ENCODE data around the gene PLEKHA3.
"Not testable (repeated sequence)": the region's sequence is repeated elsewhere in the genome, so short reads cannot be mapped to it uniquely, and the experiment has no call there.

PLEKHA3 gene

DNA sequence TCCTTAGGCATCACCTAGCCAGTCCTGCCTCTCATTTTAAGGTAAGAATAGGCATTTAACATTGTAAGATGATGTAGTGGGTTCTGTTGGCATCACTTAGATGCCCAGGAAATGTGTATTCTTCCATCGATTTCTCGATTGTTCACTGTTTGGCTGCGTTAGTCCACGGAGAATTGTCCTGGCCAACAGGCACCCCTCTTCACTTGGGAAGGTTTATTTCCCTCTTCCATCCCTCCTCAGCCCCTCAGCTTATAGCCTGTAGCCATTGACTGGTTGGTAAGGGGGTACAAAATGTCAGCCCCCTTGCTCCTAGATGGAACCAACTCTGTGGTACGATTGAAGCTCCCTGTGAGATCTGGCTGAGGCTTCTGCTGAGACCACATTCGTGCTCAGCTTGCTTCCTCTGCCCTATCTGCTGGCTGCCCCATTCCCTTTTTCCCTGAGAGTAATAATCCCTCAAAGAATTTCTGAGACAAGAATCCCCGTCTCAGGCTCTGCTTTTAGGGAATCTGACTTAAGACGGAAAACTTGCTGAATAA is 43.4 kb downstream of the PLEKHA3 start:
- DNase-seq (ENCODE audit: low read depth in 2 of 2) = no peak

DNA sequence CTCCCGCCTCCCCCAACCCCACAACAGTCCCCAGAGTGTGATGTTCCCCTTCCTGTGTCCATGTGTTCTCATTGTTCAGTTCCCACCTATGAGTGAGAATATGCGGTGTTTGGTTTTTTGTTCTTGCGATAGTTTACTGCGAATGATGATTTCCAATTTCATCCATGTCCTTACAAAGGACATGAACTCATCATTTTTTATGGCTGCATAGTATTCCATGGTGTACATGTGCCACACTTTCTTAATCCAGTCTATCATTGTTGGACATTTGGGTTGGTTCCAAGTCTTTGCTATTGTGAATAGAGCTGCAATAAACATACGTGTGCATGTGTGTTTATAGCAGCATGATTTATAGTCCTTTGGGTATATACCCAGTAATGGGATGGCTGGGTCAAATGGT is 44.8 kb downstream of the PLEKHA3 start:
- not testable (repeated sequence) for DNase-seq (ENCODE audit: low read depth in 2 of 2)

DNA sequence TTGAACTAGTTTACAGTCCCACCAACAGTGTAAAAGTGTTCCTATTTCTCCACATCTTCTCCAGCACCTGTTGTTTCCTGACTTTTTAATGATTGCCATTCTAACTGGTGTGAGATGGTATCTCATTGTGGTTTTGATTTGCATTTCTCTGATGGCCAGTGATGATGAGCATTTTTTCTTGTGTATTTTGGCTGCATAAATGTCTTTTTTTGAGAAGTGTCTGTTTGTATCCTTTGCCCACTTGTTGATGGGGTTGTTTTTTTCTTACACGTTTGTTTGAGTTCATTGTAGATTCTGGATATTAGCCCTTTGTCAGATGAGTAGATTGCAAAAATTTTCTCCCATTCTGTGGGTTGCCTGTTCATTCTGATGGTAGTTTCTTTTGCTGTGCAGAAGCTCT is 45.2 kb downstream of the PLEKHA3 start:
- DNase-seq (ENCODE audit: low read depth in 2 of 2) = not testable (repeated sequence)

DNA sequence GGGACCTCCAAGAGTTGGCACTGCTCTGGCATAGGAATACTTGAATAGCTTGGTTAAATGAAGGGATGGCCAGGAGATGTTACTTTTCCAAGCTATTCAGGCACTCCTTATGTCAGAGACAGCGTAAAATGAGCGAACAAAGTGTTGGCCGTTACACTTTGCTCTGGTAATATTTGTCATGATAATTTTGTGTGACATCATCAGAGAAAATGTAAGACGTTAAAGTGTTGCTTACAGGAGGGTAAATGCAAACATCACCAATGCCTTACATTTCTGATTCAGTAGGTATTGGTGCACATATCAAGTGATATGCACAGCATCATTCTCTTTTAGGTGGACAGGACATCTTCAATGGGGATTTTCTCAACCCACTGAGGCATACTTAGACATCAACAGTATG is 46.0 kb downstream of the PLEKHA3 start:
- no peak for DNase-seq (ENCODE audit: low read depth in 2 of 2)

DNA sequence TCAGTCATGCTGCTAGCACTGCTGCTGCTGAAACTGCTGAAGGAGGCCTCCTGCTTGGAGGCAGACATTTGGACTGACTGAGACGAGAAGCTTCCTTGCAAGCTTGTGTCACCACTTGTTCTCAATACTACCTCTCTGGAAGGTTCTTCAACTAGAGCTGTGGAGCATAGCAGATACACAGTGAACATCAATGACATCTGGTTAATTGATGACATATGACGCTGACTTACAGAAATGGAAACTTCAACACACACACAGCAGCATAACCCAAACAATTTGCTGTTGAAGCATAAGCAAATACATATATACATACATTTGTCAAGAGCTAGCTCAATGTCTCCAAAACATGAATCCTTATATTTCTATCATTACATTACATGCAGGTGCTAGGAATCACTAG is 47.3 kb downstream of the PLEKHA3 start:
- no peak for DNase-seq (ENCODE audit: low read depth in 2 of 2)

DNA sequence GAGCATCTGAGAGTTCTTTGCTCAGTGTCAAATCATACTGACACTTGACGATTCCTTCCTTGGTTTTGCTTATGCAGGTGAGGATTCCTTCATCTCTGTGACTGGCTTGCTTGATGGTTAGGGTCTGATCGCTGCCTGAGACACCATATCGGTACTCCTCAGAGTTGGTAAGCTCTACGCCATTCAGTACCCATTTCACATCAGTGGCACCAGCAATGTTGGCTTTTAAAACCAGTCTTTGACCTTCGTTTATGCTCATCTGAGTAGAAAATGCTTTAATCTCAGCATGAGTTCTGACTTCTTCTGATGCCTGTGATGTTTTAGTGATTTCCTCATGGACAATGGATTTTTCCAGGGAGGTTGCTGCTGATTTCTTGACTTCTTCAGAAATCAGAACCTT is 48.4 kb downstream of the PLEKHA3 start:
- no peak for DNase-seq (ENCODE audit: low read depth in 2 of 2)

DNA sequence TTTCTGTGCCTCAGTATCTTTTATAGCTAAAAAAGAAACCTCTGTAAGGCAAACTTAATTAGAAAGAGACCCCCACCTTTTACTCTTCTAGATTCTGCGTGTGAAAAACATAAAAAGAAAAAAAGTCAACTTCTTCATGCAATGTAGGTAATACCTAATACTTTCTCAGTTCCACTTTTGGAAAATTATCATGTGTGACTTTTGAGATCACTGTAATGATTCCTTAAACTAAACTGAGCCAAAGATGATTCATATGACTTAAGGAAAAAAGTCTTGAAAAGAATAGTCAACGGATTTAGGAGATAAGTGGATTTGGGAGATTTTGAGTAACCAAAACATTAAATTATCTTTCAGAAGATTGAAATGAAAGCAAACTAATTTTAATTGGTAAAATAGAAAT is 48.9 kb downstream of the PLEKHA3 start:
- DNase-seq (ENCODE audit: low read depth in 2 of 2) = no peak

DNA sequence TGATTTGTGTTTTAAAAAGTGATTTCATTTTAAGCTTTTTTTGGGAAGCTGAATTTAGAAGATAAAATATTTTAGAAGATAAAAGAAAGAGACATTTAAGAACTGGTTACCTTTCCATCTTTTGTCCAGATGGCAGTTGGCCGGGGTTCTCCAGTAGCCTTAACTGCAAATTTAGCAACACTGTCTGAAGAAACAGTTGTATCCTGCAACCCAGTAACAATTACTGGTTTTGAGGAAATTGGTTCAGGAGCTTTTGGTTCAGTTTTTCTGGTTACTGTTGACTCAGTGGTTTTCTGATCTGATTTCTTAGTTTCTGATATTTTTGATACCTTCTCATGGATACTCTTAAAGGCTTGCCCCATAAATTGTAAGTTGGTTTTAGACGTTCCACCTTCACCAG is 49.9 kb downstream of the PLEKHA3 start:
- DNase-seq (ENCODE audit: low read depth in 2 of 2) = no peak

DNA sequence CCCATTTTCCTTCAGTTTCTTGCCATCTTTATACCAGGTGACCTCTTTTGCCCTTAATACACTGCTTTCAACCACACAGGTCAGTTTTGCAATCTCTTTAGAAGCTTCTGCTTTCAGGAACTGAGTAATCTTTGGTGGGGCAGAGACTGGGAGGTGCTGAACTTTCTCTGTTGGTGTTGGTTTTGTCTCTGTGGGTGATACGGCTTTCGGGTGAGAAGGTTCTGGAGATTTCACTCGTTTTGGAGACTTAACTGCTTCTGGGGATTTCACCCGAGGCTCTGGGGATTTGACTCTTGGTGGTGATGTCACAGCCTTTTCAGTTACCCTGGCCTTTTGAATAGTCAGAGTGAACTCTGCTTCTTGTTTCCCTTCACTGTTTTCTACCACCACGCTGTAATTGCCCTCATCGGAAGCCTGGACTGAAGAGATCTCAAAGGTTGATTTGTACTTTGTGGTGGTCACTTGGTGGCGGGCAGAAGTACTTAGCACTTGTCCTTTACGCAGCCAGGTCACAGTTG is 50.4 kb downstream of the PLEKHA3 start:
- DNase-seq (ENCODE audit: low read depth in 2 of 2) = peak; percentile 51 to 56

DNA sequence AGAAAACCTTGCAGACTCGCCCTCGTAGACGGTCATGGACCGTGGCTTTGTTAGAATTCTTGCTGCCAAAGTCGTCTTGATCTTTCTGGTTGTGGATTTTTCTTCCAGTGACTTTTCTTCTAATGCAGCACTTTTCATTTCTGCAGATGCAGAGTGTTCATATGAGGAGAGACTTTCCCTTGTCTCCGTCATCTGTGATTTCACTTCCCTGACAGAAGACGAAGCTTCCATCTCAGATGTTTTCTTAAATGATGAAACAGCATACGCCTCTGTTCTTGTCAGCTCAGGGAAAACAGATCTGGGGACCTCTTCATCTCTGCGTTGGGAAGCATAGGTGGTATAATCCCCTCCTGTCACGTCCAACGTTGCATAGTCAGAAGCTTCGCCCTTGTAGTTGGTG is 50.9 kb downstream of the PLEKHA3 start:
- no peak for DNase-seq (ENCODE audit: low read depth in 2 of 2)

DNA sequence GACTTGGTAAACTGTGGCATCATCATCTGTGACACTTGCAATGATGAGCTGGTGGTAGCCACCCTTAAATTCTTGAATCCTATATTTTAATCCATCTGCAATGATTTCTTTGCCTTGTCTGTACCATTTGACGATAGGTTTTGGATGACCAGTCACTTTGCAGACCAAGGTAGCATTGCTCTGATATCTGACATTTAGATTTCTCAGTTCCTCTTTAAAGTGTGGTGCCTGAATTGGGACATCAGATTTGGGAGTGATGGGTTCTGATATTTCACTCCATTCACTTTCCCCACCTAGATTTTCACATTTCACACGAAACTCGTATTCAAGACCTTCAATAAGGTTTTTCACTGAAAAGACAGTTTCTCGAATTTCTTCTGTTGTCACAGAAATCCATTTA is 55.8 kb downstream of the PLEKHA3 start:
- DNase-seq (ENCODE audit: low read depth in 2 of 2) = no peak

DNA sequence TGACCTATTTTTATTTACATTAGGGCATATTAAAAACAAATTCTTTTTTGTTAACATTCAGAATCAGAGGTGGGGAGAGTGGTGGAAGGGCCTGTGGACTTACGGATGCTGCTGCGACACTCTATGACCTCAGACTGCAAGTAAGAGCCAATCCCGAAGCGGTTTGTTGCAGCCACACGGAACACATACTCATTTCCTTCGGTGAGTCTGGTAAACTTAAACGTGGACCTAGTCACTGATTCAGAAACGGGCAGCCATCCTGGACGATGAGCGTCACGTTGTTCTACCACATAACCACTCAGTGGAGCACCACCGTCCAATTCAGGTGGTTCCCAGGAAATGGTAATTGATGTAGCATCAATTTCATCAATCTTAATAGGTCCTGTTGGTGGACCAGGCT is 61.9 kb downstream of the PLEKHA3 start:
- DNase-seq (ENCODE audit: low read depth in 2 of 2) = no peak

DNA sequence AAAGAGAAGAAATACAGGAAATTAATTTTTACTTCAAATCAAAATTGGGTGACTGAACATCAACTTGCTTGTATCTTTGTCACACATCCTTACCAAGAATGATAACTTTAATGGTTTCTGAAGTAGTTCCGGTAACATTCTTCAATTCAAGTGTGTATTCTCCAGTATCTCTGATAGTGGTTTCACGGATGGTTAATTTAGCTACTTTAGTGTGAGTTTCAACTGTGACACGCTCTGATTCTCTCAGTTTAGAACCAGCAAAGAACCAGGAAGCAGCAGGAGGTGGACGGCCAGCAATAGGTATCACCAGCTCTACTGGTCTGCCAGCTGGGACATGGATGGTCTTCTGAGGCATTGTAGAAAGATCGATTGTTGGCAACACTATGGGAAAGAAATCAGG is 62.3 kb downstream of the PLEKHA3 start:
- DNase-seq (ENCODE audit: low read depth in 2 of 2) = no peak

DNA sequence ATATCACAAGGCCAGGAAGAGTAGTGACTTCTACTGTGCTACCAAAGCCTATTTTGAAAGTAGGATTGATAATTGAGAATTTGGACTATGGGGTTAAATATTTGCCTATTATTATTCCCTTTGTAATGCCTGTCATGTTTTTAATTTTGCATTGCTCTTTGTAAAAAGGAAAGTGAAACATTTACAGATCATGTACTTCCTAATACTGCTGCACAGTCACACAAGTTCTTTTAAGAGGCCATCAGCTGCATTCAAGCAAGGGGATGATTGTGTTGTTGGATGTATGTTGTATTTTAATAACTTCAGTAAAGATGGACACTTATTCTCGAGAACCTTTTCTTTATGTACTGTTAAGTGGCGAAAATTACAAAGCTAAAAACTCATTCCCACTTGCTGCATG is 70.1 kb downstream of the PLEKHA3 start:
- DNase-seq (ENCODE audit: low read depth in 2 of 2) = no peak

DNA sequence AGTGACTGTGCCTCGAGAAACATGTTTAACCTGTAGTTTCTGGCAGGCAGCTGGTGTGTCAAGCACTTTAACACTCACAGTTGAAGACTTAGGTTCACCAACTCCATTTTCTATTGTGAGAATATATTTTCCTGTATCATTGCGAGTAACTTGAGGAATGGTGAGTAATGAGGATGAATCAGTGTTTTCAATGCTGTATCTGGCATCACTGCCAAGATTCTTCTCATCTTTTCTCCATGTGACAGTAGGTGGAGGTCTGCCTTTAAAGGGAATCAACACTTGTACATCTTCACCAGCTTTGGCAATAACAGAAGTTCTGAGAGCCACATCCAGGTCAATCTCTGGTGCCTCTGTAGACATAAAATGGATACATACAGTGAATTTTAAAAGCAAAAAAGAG is 72.8 kb downstream of the PLEKHA3 start:
- no peak for DNase-seq (ENCODE audit: low read depth in 2 of 2)
